ENCODE data around the gene ARPC4.

Gene ARPC4

GRCh38 chr3:9746330-9746729, 46.6 kb upstream of the ARPC4 start:
- no peaks in the 10 kb centered on the region for H3K27me3 ChIP-seq (ENCODE audit: insufficient read depth, poor library complexity, severe bottlenecking)
- TF ChIP-seq SPI1 (IDR thresholded peaks at IDR 0.05; ENCODE audit: borderline replicate concordance, low read depth) (no peak), GABPA (IDR thresholded peaks at IDR 0.05; ENCODE audit: low read depth) (no peak), POLR2AphosphoS5 (IDR thresholded peaks at IDR 0.05; ENCODE audit: low read depth) (no peak), REST (IDR thresholded peaks at IDR 0.05; ENCODE audit: insufficient replicate concordance, low read depth) (no peak)
- TF ChIP-seq, protein P1, sequence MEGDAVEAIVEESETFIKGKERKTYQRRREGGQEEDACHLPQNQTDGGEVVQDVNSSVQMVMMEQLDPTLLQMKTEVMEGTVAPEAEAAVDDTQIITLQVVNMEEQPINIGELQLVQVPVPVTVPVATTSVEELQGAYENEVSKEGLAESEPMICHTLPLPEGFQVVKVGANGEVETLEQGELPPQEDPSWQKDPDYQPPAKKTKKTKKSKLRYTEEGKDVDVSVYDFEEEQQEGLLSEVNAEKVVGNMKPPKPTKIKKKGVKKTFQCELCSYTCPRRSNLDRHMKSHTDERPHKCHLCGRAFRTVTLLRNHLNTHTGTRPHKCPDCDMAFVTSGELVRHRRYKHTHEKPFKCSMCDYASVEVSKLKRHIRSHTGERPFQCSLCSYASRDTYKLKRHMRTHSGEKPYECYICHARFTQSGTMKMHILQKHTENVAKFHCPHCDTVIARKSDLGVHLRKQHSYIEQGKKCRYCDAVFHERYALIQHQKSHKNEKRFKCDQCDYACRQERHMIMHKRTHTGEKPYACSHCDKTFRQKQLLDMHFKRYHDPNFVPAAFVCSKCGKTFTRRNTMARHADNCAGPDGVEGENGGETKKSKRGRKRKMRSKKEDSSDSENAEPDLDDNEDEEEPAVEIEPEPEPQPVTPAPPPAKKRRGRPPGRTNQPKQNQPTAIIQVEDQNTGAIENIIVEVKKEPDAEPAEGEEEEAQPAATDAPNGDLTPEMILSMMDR (IDR thresholded peaks at IDR 0.05; ENCODE audit: insufficient read depth, low read length) = no peak
- H3K27ac ChIP-seq (replicated peaks) = no peak overlapping the region
- no peak overlapping the region for H3K4me3 ChIP-seq (replicated peaks; ENCODE audit: insufficient read depth, low read length)
- no peak for DNase-seq (ENCODE audit: low read depth in 1 of 2, low spot score in 1 of 2)

DNA sequence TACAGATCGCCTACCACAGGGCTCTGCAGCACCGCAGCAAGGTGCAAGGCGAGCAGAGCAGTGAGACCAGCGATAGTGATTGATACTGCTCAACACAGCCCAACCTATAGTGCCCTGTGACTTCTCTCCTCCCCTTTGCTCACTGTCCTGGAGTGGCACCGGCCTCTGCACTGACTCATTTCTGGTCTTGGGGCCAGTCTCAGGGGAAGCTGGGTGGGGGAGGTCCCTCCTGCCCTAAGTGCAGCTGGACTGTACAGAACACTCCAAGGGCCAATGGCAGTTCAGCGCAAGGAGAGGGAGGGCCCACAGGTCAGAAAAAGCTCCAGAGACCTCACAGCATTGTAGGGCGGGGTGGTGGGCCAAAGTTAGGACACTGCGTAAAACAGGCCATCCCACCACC, 45.6 kb upstream of the ARPC4 start:
- Histone ChIP-seq H3K27me3 (ENCODE audit: insufficient read depth, poor library complexity, severe bottlenecking) (no peaks in the 10 kb centered on the region), H3K27ac (replicated peaks) (no peak overlapping the region), H3K4me3 (replicated peaks; ENCODE audit: insufficient read depth, low read length) (no peak overlapping the region)
- TF ChIP-seq POLR2AphosphoS5 (IDR thresholded peaks at IDR 0.05; ENCODE audit: low read depth) = 0 out of 2 replicates have a peak, but pooled peaks have one; percentile 8
- no peak for TF ChIP-seq REST (IDR thresholded peaks at IDR 0.05; ENCODE audit: insufficient replicate concordance, low read depth)
- no peak for TF ChIP-seq SPI1 (IDR thresholded peaks at IDR 0.05; ENCODE audit: borderline replicate concordance, low read depth)
- TF ChIP-seq GABPA (IDR thresholded peaks at IDR 0.05; ENCODE audit: low read depth) = no peak
- TF ChIP-seq, protein P1 (IDR thresholded peaks at IDR 0.05; ENCODE audit: insufficient read depth, low read length) = no peak
- no peak for DNase-seq (ENCODE audit: low read depth in 1 of 2, low spot score in 1 of 2)

- no peak for TF ChIP-seq SPI1 (IDR thresholded peaks at IDR 0.05; ENCODE audit: borderline replicate concordance, low read depth)
- no peak for TF ChIP-seq POLR2AphosphoS5 (IDR thresholded peaks at IDR 0.05; ENCODE audit: low read depth)
- TF ChIP-seq GABPA (IDR thresholded peaks at IDR 0.05; ENCODE audit: low read depth) = no peak
- TF ChIP-seq, protein P1 (IDR thresholded peaks at IDR 0.05; ENCODE audit: insufficient read depth, low read length) = no peak
- no peak for TF ChIP-seq REST (IDR thresholded peaks at IDR 0.05; ENCODE audit: insufficient replicate concordance, low read depth)
- no peak overlapping the region for H3K27ac ChIP-seq (replicated peaks)
- H3K27me3 ChIP-seq (ENCODE audit: insufficient read depth, poor library complexity, severe bottlenecking) = no peaks in the 10 kb centered on the region
- no peak overlapping the region for H3K4me3 ChIP-seq (replicated peaks; ENCODE audit: insufficient read depth, low read length)
- DNase-seq (ENCODE audit: low read depth in 1 of 2, low spot score in 1 of 2) = no peak
These were observed 44.9 kb upstream of the ARPC4 start for GRCh38 chr3:9748031-9748430.

All from HL-60 (cell line).